OCI-M2 (cell line): ENCODE measurements around the gene BLM.
"Not testable (repeated sequence)": the region's sequence is repeated elsewhere in the genome, so short reads cannot be mapped to it uniquely, and the experiment has no call there.

Experiments used
- DNase-seq: peaks from one replicate; lab custom pipeline; 2025; ENCODE audit not compliant: unreplicated experiment; lab: John Stamatoyannopoulos, UW

The BLM gene

GRCh38 chr15:90716976-90717821 lies at the start of gene BLM:
Gene BLM, plus strand, starts transcription at chr15:90717346. Its CDS starts 30,047 bp downstream, at chr15:90747393.
- DNase-seq, result peak; percentile 36

GRCh38 chr15:90667755-90668345 lies 49.3 kb upstream of the BLM start:
- DNase-seq, result not testable (repeated sequence)

DNA sequence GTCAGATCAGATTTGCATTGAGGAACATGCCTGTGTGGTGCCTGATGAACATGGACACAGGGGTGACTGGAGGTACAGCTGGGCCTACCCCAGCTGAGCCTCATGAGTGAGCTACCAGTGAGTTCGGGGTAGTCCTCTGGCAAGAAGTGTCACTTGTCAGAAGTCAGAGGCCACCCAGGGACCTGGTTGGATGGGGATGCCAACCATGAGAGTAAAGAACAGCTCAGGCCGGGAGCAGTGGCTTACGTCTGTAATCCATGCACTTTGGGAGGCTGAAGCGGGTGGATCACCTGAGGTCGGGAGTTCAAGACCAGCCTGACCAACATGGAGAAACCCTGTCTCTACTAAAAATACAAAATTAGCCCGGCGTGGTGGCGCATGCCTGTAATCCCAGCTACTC lies 46.5 kb upstream of the BLM start:
- DNase-seq, result not testable (repeated sequence)

DNA sequence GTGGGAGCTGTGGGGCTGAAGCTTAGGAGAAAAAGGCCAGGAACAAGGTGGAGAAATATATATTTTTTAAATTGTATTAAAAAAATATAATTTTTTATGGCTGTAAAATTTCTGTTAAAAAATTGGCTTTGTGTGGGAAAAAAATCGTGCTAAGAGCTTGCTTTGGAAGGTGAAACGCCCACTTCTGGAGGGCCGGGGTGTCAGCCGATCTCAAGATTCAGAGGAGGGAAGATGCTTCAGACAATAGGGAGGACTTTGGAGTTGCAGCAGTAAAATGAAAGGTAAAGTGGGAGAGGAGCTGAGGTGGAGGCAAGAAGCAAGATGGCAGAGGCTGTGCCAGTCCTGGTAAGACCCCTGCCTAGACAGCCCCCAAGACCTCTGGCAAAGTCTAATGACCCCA lies 45.9 kb upstream of the BLM start:
- DNase-seq, result no peak

DNA sequence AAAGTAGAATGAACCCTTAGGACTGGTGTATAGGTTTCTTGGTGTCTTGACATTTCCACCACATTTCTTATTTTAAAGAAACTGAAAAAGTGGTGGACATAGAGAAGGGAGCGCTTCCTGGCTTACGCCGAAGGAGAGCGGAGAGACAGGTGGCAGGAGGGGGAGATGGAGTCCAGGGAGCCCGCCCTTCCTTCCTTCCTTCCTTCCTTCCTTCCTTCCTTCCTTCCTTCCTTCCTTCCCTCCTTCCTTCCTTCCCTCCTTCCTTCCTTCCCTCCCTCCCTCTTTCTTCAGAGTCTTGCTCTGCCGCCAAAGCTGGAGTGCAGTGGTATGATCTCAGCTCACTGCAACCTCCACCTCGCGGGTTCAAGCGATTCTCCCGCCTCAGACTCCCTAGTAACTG lies 43.8 kb upstream of the BLM start:
- not testable (repeated sequence) for DNase-seq

DNA sequence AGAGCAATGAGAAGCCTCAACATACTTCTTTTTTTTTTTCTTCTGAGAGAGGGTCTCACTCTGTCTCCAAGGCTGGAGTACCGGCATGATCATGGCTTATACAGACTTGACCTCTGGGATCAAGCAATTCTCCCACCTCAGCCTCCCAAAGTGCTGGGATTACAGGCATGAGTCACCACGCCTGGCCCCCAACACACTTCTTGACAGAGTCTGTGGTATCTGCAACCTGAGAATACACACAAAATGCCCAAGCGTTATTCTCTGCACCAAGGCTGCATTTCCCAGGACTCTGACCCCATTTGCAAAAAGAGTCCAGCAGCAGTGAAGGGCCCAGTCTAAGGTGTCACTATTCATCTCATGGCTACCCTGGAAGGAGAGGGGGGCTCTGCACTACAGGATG lies 42.7 kb upstream of the BLM start:
- no peak for DNase-seq

DNA sequence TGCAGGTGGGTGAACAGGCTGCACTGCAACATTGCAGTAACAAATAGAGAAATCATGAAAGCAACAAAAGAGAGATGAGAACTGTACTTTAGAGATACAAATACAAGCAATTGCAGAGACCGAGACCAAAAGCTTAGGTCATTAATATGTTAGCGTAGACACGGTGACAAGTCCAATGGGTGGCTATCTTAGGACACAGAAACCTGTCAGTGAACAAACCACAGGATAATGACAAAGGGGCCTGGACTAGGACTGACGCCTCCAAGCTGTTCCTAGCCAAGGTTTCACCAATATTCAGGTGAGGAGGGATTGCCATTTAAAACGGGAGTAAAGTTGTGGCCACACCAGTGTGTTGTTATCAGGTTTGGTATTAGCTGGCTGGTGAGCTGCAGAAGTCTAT lies 41.7 kb upstream of the BLM start:
- DNase-seq, result no peak

- no peak for DNase-seq
These were observed 39.0 kb upstream of the BLM start for GRCh38 chr15:90677807-90678790.

- no peak for DNase-seq
These were observed 37.2 kb upstream of the BLM start for GRCh38 chr15:90679959-90680358.

GRCh38 chr15:90680371-90680935 lies 36.7 kb upstream of the BLM start:
- no peak for DNase-seq

DNA sequence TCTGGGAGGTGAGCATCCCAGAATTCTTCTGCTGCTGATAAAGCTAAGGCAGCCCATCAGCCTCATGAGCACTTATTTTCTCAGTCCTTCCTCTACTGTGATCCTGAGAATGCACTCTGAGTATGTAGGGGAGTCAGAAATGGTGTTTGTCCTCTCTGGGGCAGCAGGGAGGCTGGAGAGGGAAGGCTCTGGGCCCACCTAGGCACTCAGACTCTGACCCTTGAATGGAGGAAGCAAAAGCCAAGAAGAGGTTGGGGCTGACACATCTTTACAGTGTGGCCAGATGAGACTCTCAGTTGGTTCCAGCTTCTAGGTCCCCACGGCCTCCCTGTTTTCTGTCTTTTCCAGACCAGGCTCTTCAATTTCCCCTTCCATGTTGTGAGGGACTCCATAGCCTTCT lies 36.1 kb upstream of the BLM start:
- DNase-seq, result no peak

- no peak for DNase-seq
These were observed 35.7 kb upstream of the BLM start for GRCh38 chr15:90681480-90681879.

- no peak for DNase-seq
These were observed 33.8 kb upstream of the BLM start for GRCh38 chr15:90683371-90683770.

DNA sequence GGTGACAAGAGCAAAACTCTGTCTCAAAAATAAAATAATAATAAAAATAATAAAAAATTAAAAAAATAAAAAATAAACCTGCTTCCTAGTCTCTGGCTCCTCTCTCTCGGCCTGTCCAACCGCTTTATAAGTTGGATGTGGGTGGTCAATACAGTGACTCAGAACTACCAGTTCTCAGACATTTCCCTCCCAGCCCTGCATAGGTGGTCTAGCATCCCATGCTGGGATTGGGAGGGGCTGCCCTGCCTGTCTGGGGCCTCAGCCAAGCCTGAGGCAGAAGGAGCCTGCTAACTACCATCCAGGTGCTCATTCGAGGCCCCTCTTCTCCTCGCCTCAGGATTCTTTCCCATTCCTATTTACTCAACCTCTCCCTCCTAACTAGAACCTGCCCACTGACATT lies 33.3 kb upstream of the BLM start:
- no peak for DNase-seq

GRCh38 chr15:90684281-90684680 lies 32.9 kb upstream of the BLM start:
- no peak for DNase-seq

DNA sequence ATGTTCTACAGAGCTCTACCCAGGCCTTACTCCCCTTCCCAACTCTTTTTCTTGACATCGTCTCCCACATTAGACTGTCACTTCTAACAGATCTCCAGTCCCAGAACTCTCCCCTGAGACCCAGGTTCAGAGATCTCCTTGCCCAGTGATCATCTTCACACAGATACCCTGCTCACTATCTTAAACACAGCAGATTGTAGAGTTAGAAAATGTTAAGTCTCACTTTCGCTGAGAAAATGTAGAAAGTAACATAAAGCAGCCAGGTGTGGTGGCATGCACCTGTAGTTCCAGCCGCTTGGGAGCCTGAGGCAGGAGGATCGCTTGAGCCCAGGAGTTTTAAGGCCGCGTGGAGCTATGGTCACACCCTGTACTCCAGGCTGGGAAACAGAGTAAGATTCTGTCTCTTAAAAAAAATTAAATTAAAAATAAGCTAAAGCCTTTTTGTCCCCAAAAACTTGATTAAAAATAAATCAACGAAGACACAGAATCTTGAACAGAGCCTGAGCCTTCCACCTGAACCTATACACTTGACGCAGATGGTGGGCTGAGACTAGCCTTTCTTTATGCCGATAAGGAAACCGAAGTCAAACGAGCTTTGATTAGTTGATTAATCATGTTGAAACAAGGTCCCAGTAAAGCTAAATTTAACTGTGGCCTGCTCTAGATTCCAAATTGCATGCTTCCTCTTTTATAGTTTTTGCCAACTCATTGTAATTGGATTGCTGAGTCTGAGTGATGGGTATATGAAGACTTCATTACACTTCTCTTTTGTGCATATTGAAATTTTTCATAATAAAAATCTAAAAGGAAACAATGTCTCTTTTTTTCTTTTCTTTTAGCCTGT lies 31.3 kb upstream of the BLM start:
- no peak for DNase-seq

GRCh38 chr15:90686435-90687218 lies 30.5 kb upstream of the BLM start:
- DNase-seq, result no peak

DNA sequence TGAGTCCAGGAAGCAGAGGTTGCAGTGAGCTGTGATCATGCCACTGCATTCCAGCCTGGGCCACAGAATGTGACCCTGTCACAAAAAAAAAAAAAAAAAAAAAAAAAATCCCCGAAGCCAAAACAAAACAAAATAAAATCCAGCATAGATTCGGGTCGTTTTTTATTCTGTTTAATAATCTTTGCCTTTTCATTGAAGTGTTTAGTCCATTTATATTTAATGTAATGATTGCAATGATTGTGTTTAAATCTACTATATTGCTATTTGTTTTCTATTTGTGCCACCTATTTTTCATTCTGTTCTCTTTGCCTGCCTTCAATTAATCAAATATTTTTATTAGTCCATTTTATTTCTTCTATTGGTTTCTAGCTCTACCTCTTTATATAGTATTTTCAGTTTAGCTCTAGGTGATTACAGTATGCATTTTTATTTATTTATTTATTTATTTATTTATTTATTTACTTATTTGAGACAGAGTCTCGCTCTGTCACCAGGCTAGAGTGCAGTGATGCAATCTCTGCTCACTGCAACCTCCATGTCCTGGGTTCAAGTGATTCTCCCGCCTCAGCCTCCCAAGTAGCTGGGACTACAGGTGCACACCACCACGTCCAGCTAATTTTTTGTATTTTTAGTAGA lies 27.7 kb upstream of the BLM start:
- DNase-seq, result not testable (repeated sequence)

GRCh38 chr15:90690585-90690984 lies 26.6 kb upstream of the BLM start:
- no peak for DNase-seq
